HG02970 (cell line): ENCODE measurements around the gene C19orf67.

Experiments
- ATAC-seq: cut with Tn5 transposase; IDR thresholded peaks from one replicate; pipeline ENCODE4 v1.9.1; 2021; ENCODE audit warnings: mild to moderate bottlenecking, moderate library complexity, moderate number of reproducible peaks; ENCODE audit not compliant: unreplicated experiment, low FRiP score

Gene C19orf67

GRCh38 chr19:14031719-14032480, 53.7 kb downstream of the C19orf67 start, which contains the start of gene IL27RA:
Gene IL27RA (plus strand): TSS chr19:14031762. CDS start chr19:14031873, 111 bp downstream.
- ATAC-seq = no peak
